GM20431 (cell line): ENCODE measurements around the gene C19orf33.
"Not testable (repeated sequence)": the region's sequence is repeated elsewhere in the genome, so short reads cannot be mapped to it uniquely, and the experiment has no call there.

Experiments
- in situ Hi-C: fragments of 300-500 bp; cut with MseI, MboI; formaldehyde crosslinking; loops from one replicate; pipeline ENCODE4 v1.15.0; 2020; ENCODE audit warnings: low sequenced_read_pairs; ENCODE audit not compliant: unreplicated experiment

Gene C19orf33

GRCh38 chr19:38303517-38304351 is at the start of gene C19orf33:
TSS of gene C19orf33 (plus strand) at chr19:38304251. CDS start at chr19:38304262, 11 bp downstream.
- in situ Hi-C loops = no loop called here

- in situ Hi-C loops = no loop called here
These were observed 48.6 kb upstream of the C19orf33 start for GRCh38 chr19:38255383-38256014.

- in situ Hi-C loops = not testable (repeated sequence)
These were observed 42.1 kb upstream of the C19orf33 start for GRCh38 chr19:38261942-38262341.

- in situ Hi-C loops = no loop called here
These were observed 41.3 kb upstream of the C19orf33 start for GRCh38 chr19:38262585-38263268.

- in situ Hi-C loops = no loop called here
These were observed 40.2 kb upstream of the C19orf33 start for GRCh38 chr19:38263689-38264485.

GRCh38 chr19:38264486-38265212 is 39.4 kb upstream of the C19orf33 start, which contains the start of gene SPINT2:
TSS of gene SPINT2 (plus strand) at chr19:38264573. CDS start at chr19:38264893, 320 bp downstream.
- in situ Hi-C loops = no loop called here

- in situ Hi-C loops = no loop called here
These were observed 38.7 kb upstream of the C19orf33 start for GRCh38 chr19:38265213-38265861.

- in situ Hi-C loops = no loop called here
These were observed 38.1 kb upstream of the C19orf33 start for GRCh38 chr19:38265921-38266429.

GRCh38 chr19:38266981-38267597 is 37.0 kb upstream of the C19orf33 start:
- in situ Hi-C loops = no loop called here

GRCh38 chr19:38267761-38268483 is 36.1 kb upstream of the C19orf33 start:
- in situ Hi-C loops = no loop called here

GRCh38 chr19:38268539-38268938 is 35.5 kb upstream of the C19orf33 start:
- in situ Hi-C loops = no loop called here

- in situ Hi-C loops = no loop called here
These were observed 33.4 kb upstream of the C19orf33 start for GRCh38 chr19:38270587-38271167.

- in situ Hi-C loops = no loop called here
These were observed 30.6 kb upstream of the C19orf33 start for GRCh38 chr19:38273499-38273898.

GRCh38 chr19:38274739-38275138 is 29.3 kb upstream of the C19orf33 start:
- in situ Hi-C loops = no loop called here

- in situ Hi-C loops = no loop called here
These were observed 27.0 kb upstream of the C19orf33 start for GRCh38 chr19:38276942-38277517.

- in situ Hi-C loops = no loop called here
These were observed 26.5 kb upstream of the C19orf33 start for GRCh38 chr19:38277549-38277948.
